Activated CD8-positive, alpha-beta memory T cell treated with anti-CD3 and anti-CD28 coated beads, Interleukin-2, amount 50 U/mL, for 24 hours (primary cell): ENCODE measurements around the gene RNF224.
"Not testable (repeated sequence)": the region's sequence is repeated elsewhere in the genome, so short reads cannot be mapped to it uniquely, and the experiment has no call there.

Source experiments
- DNase-seq: peaks from one replicate; pipeline ENCODE4 v3.0.0-alpha.2; 2020; ENCODE audit errors: extremely low read depth

Gene RNF224

GRCh38 chr9:137254624-137255447, 27.5 kb downstream of the RNF224 start, which contains the start of gene NELFB:
TSS of gene NELFB (plus strand) at chr9:137255327.
- peak; percentile 84 for DNase-seq

GRCh38 chr9:137255448-137256114, 28.3 kb downstream of the RNF224 start:
- no peak for DNase-seq

DNA sequence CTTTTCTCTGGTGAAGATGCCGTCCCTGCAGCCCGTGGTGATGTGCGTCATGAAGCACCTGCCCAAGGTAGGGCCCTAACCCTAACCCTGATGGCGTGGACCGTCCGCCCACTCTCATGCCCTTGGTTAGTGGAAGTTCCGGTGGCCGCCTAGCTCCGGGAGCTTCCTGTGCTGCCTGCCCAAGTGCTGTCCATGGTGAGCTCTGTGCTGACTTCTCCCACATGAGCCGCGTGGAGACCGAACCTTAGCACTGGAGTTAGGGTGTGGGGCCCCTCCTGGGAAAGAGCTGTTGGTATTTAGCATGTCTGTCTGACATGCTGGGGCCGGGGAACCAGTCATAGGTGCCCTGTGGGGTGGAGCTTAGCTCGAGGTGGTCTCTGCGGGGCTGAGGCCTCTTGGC, 29.1 kb downstream of the RNF224 start:
- DNase-seq = no peak

GRCh38 chr9:137256856-137257255, 29.6 kb downstream of the RNF224 start:
- no peak for DNase-seq

- not testable (repeated sequence) for DNase-seq
These were observed 35.0 kb downstream of the RNF224 start for GRCh38 chr9:137262173-137262908.

DNA sequence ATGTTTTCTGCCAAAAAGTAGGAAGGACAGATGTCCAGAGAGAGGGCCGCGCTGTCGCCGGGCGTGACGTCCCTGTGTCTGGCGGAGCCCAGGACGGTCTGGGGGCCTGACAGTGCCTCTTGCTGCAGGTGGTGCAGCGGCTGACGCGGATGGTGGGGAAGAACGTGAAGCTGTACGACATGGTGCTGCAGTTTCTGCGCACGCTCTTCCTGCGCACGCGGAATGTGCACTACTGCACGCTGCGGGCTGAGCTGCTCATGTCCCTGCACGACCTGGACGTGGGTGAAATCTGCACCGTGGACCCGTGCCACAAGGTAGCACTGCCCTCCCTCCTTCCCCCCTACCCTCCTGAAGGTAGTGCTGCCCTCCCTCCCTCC, 35.6 kb downstream of the RNF224 start:
- no peak for DNase-seq

DNA sequence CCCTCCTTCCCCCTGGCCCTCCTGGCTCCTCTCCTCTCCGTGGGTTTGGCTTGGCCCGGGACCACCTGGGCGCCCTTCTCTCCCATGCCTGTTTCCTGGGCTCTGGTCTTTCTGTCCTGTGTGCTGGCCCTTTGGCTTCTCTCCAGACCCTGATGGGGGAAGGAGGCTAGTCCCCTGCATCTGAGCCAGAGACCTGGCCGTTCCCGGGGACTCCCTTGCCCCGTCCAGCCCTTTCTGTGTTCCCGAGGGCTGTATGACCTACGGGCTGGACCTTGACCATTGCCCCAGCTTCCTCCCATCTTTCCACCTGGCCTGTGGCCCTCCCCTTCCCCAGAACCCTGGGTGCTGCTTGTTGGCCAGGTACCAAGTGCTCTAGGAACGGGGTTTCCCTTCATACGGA, 36.2 kb downstream of the RNF224 start:
- DNase-seq = no peak

DNA sequence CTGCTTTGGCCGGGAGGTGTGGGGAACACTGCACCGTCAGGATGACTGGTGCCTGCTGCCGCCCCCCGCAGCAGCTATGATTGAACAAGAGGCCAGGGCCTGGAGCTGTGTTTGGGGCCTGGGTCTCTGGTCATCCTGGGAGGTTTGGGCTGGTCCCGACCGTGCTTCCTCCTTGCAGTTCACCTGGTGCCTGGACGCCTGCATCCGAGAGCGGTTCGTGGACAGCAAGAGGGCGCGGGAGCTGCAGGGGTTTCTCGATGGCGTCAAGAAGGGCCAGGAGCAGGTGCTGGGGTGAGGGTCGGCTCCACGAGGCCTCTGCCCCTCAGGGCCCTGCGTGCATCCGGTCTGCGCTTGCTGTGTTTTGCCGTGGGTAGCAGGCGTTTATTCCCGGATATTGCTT, 36.8 kb downstream of the RNF224 start:
- DNase-seq = no peak

GRCh38 chr9:137265496-137266161, 38.3 kb downstream of the RNF224 start:
- DNase-seq = no peak

- DNase-seq = no peak
These were observed 38.8 kb downstream of the RNF224 start for GRCh38 chr9:137266162-137266527.

- DNase-seq = no peak
These were observed 39.5 kb downstream of the RNF224 start for GRCh38 chr9:137266585-137267453.

- DNase-seq = no peak
These were observed 40.6 kb downstream of the RNF224 start for GRCh38 chr9:137267933-137268355.

DNA sequence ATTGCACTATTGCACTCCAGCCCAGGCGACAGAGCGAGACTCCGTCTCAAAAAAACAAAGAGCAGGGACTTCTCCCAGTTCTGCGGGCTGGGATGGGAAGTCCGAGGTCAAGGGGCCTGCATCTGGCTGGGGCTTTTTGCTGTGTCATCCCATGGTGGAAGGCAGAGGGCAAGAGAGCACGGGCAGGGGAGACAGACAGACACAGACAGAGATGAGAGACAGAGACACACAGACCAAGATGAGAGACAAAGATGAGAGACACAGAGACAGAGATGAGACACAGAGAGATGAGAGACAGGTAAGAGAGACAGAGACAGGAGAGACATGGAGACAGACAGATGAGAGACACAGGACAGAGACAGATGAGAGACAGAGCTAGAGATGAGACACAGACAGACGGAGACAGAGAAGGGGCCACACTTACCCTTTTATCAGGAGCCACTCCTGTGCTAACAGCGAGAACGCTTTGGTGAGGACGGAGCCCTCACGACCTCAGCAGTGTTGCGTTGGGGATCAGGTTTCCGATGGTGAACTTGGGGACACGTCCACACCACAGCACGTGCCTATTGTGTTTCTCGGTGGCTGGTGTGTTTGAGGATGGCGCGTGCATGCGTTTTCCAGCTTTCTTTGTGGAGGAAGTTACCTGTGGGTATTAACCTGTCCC, 41.4 kb downstream of the RNF224 start:
- DNase-seq = no peak

- DNase-seq = no peak
These were observed 42.0 kb downstream of the RNF224 start for GRCh38 chr9:137269231-137269772.

DNA sequence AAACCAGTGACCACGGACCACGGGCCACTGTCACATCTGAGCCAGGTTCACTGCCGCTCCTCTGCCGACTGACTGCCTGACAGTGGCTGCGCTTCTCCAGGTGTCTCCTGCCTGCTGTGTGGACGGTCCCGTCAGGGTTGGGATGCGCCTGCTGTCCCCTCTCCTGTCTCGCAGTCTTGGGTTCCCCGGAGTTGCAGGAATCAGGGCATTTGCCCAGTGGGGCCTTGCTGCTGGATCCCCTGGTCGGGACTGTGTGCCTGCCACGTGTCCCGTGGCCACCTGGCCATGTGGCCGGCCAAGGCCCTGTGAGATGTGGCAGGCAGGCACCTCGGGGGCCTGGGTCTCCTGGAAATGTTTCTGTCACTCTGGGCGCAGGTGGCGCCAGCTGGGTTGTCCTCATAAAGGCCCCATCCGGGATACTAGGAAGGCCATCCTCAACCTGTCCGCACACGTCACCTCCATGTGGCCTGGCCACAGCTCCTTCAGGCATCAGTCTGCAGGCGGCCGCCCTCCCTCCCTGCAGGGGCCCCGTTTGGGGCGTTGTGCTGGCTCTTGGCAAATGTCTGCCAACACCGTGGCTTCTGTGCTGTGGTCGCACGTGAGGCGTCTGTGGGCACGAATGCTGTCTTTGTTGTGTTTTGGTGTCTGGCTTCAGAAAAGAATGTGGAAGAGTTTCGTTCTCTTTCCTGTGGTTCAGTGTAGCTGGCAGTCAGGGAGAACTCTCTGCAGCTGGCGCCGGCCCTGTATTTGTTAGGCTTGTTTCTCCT, 43.8 kb downstream of the RNF224 start:
- no peak for DNase-seq

DNA sequence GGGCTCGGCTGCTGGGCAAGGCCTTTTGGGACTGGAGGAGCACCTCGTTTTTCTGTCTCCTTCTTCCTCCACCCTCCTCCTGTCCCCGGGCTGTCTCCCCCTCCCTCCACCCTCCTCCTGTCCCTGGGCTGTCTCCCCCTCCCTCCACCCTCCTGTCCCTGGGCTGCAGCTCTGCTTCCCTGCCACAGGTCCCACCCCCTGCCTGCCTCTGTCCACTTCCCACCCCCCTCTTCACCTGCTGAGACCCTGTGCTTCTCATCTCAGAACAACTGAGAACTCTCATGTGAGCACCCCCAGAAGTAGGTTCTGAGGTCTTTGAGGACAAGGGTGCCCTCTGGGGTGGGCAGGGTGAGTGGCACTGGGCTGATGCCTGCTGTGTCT, 44.4 kb downstream of the RNF224 start:
- DNase-seq = no peak

GRCh38 chr9:137272241-137273094, 45.2 kb downstream of the RNF224 start:
- no peak for DNase-seq

GRCh38 chr9:137273095-137273490, 45.8 kb downstream of the RNF224 start:
- DNase-seq = no peak
